ENCODE data around the gene COQ2.

Gene COQ2

DNA sequence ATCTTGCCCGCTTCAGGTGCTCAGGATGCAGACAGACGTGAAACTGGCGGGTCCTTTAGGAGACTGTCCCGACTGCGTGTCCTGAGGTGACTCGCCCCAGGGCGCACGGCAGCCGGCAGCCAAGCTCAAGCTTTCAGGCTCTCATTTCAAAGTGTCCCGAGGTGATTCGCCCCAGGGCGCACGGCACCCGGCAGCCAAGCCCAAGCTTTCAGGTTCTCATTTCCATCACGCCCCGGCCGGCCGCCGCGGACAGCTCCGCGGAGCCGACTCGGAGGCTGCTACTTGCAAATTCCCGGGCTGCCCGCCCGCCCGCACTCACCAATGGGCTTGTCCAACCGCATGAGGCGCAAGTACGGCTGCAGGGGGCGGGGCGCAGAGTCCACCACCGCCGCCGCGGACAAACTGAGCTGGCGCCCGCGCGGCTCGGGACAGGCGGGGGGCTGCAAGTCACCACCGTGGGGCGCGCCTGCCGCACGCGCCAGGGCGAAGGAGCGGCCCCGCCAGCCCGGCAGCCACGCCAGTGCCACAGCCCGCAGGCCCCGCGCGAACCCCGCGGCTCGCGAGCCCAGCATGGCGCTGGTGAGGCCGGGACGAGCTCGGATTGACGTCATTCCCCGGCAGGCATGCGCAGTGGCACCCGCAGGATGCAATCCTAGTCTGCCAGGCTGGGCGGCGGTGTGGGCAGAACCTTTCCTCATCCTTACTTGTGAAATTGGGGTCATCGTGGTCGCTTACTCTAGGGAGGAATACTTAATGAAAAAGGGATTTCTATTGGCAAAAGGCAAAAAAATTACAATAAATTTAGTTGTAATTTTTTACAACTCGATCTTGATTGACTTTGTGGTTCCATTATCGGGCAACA, at the start of gene COQ2 (continued):
- TF ChIP-seq, protein P1, sequence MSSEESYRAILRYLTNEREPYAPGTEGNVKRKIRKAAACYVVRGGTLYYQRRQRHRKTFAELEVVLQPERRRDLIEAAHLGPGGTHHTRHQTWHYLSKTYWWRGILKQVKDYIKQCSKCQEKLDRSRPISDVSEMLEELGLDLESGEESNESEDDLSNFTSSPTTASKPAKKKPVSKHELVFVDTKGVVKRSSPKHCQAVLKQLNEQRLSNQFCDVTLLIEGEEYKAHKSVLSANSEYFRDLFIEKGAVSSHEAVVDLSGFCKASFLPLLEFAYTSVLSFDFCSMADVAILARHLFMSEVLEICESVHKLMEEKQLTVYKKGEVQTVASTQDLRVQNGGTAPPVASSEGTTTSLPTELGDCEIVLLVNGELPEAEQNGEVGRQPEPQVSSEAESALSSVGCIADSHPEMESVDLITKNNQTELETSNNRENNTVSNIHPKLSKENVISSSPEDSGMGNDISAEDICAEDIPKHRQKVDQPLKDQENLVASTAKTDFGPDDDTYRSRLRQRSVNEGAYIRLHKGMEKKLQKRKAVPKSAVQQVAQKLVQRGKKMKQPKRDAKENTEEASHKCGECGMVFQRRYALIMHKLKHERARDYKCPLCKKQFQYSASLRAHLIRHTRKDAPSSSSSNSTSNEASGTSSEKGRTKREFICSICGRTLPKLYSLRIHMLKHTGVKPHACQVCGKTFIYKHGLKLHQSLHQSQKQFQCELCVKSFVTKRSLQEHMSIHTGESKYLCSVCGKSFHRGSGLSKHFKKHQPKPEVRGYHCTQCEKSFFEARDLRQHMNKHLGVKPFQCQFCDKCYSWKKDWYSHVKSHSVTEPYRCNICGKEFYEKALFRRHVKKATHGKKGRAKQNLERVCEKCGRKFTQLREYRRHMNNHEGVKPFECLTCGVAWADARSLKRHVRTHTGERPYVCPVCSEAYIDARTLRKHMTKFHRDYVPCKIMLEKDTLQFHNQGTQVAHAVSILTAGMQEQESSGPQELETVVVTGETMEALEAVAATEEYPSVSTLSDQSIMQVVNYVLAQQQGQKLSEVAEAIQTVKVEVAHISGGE (tag by site-specific recombination; conservative IDR thresholded peaks at IDR 0.05; ENCODE audit: low read depth) = 0 out of 2 replicates have a peak, but pooled peaks have one; percentile 28
- TF ChIP-seq ZNF596 (tag by site-specific recombination; IDR thresholded peaks at IDR 0.05) (0 out of 2 replicates have a peak, but pooled peaks have one; percentile 32), ZNF664 (tag by site-specific recombination; IDR thresholded peaks at IDR 0.05) (no peak), ZBTB8A (tag by site-specific recombination; IDR thresholded peaks at IDR 0.05) (peak; percentile 67), ZNF112 (tag by site-specific recombination; IDR thresholded peaks at IDR 0.05) (no peak)

DNA sequence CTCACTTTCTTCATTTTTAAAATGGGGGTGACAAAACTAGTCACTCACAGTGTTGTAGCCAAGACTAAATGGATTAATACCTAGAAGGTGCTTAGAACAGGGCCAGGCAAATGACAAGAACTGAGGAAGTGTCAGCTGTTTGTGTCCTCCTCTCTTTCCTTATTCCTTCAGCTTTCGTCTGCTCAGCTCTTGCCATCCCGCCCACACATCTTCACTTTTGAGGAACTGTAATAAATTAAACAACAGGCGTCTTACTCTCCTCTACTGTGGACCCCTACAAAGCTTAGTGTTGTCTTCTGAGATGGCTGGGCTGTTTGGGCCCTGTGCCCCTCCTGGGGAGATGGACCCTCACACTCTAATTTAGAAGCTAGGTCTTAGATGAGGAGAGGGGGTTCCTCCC, 47.4 kb upstream of the COQ2 start:
- CTCF ChIA-PET = no interaction called here
- no peak overlapping the region for H3K4me3 ChIP-seq (ENCODE audit: low read depth, low read length)
- no peaks in the 10 kb centered on the region for H3K4me1 ChIP-seq (ENCODE audit: control insufficient read depth, insufficient read depth, low read length)
- TF ChIP-seq ZBTB48 (tag by site-specific recombination; IDR thresholded peaks at IDR 0.05) = no peak
- TF ChIP-seq ZFHX2 (tag by site-specific recombination; conservative IDR thresholded peaks at IDR 0.05) = peak; percentile 15; the same call in 1 of the 2 replicates
- H3K36me3 ChIP-seq (ENCODE audit: control insufficient read depth in 2 of 2, insufficient read depth in 1 of 2, low read length in 2 of 2) = no peaks in the 10 kb centered on the region
- POLR2A ChIA-PET = no interaction called here
- no peak overlapping the region for H3K27ac ChIP-seq (ENCODE audit: extremely low read depth, low read depth, low read length)
- no peaks in the 10 kb centered on the region for H3K9me3 ChIP-seq (ENCODE audit: control insufficient read depth, insufficient read depth, low read depth, low read length)

DNA sequence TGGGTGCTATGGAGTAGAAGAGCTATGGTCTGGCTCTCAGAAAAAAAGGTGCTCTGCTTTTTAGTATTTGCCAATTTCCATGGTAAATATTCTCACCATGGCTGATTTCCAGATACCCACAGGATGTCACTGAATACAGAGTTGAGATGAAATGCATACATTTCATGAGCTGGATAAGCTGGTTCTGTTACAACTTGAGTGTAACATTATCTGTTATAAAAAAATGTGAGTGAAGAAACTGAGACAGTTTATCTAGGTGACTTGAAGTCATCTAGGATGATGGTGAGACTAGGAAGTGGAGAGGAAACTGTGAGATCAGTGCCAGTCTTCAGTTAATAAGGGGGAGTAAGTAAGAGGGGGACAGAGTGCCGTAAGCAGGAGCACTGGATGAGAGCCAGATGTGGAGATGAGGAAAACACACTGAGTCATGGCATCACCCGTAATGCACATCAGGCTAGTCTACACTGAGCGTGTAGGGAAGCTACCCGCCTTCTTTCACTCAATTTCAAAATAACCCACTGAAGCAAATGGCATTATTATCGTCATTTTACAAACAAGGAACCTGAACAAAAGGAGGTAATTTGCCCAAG, 45.0 kb upstream of the COQ2 start:
- TF ChIP-seq, protein P2, sequence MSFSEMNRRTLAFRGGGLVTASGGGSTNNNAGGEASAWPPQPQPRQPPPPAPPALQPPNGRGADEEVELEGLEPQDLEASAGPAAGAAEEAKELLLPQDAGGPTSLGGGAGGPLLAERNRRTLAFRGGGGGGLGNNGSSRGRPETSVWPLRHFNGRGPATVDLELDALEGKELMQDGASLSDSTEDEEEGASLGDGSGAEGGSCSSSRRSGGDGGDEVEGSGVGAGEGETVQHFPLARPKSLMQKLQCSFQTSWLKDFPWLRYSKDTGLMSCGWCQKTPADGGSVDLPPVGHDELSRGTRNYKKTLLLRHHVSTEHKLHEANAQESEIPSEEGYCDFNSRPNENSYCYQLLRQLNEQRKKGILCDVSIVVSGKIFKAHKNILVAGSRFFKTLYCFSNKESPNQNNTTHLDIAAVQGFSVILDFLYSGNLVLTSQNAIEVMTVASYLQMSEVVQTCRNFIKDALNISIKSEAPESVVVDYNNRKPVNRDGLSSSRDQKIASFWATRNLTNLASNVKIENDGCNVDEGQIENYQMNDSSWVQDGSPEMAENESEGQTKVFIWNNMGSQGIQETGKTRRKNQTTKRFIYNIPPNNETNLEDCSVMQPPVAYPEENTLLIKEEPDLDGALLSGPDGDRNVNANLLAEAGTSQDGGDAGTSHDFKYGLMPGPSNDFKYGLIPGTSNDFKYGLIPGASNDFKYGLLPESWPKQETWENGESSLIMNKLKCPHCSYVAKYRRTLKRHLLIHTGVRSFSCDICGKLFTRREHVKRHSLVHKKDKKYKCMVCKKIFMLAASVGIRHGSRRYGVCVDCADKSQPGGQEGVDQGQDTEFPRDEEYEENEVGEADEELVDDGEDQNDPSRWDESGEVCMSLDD (tag by site-specific recombination; IDR thresholded peaks at IDR 0.05) = no peak
- TF ChIP-seq, protein P3, sequence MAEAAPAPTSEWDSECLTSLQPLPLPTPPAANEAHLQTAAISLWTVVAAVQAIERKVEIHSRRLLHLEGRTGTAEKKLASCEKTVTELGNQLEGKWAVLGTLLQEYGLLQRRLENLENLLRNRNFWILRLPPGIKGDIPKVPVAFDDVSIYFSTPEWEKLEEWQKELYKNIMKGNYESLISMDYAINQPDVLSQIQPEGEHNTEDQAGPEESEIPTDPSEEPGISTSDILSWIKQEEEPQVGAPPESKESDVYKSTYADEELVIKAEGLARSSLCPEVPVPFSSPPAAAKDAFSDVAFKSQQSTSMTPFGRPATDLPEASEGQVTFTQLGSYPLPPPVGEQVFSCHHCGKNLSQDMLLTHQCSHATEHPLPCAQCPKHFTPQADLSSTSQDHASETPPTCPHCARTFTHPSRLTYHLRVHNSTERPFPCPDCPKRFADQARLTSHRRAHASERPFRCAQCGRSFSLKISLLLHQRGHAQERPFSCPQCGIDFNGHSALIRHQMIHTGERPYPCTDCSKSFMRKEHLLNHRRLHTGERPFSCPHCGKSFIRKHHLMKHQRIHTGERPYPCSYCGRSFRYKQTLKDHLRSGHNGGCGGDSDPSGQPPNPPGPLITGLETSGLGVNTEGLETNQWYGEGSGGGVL (tag by site-specific recombination; IDR thresholded peaks at IDR 0.05) = peak; percentile 96
- Histone ChIP-seq H3K4me1 (ENCODE audit: control insufficient read depth, insufficient read depth, low read length) (no peaks in the 10 kb centered on the region), H3K27ac (ENCODE audit: extremely low read depth, low read depth, low read length) (no peak overlapping the region), H3K36me3 (ENCODE audit: control insufficient read depth in 2 of 2, insufficient read depth in 1 of 2, low read length in 2 of 2) (no peaks in the 10 kb centered on the region), H3K9me3 (ENCODE audit: control insufficient read depth, insufficient read depth, low read depth, low read length) (no peaks in the 10 kb centered on the region), H3K4me3 (ENCODE audit: low read depth, low read length) (no peak overlapping the region)
- ChIA-PET CTCF (interaction anchor here (0.6 kb wide), 1 partner anchor 49 kb away, joined by 3 read pairs; no protein-coding TSS in a partner anchor), POLR2A (interaction anchor here (0.5 to 1.3 kb wide), 2 partner anchors 45 to 317 kb away, joined by 3 to 5 read pairs; partner anchors contain the start of gene COQ2)
